ENCODE data around the gene KIF1A. TPM values are rescaled to one million over a fixed set of nuclear protein-coding genes. Genes with fewer than 3 reads are reported as not detected.

KIF1A gene
- total and polyA plus RNA-seq, 2 of the 13 experiments (the other 11 are each of a cell fraction or from before 2014, with no cell fraction given), result 0.01 TPM; not detected in 1

- TF ChIP-seq ZNF280B (CRISPR knock-in tag; IDR thresholded peaks at IDR 0.05; ENCODE audit: borderline replicate concordance), result peak; percentile 97
- TF ChIP-seq ZNF232 (CRISPR knock-in tag; IDR thresholded peaks at IDR 0.05; ENCODE audit: borderline replicate concordance), result peak; percentile 99
- TF ChIP-seq ZNF350 (CRISPR knock-in tag; IDR thresholded peaks at IDR 0.05; ENCODE audit: borderline replicate concordance, low read depth), result peak; percentile 96
- TF ChIP-seq TAF15 (IDR thresholded peaks at IDR 0.05; ENCODE audit: low read depth, low read length, poor library complexity, severe bottlenecking), result no peak
- TF ChIP-seq ATF2 (CRISPR knock-in tag; IDR thresholded peaks at IDR 0.05), result peak; percentile 87
- TF ChIP-seq ZNF574 (CRISPR knock-in tag; IDR thresholded peaks at IDR 0.05), result peak; percentile 94
- peak; percentile 68; the same call in 1 of the 2 replicates for TF ChIP-seq ZNF777 (CRISPR knock-in tag; IDR thresholded peaks at IDR 0.05)
- TF ChIP-seq STAT6 (CRISPR knock-in tag; IDR thresholded peaks at IDR 0.05; ENCODE audit: borderline replicate concordance), result peak; percentile 94; the same call in 1 of the 2 replicates
- peak; percentile 99 for TF ChIP-seq SPEN (CRISPR knock-in tag; IDR thresholded peaks at IDR 0.05; ENCODE audit: low read depth)
- peak; percentile 92 for TF ChIP-seq TFDP2 (CRISPR knock-in tag; IDR thresholded peaks at IDR 0.05)
- peak; percentile 79; the same call in 1 of the 2 replicates for TF ChIP-seq ZNF790 (CRISPR knock-in tag; IDR thresholded peaks at IDR 0.05; ENCODE audit: borderline replicate concordance)
- peak; percentile 87 for TF ChIP-seq THAP11 (CRISPR knock-in tag; IDR thresholded peaks at IDR 0.05)
- TF ChIP-seq CREB3 (CRISPR knock-in tag; IDR thresholded peaks at IDR 0.05), result no peak
- TF ChIP-seq NR1H2 (CRISPR knock-in tag; IDR thresholded peaks at IDR 0.05; ENCODE audit: borderline replicate concordance, low read depth), result 0 out of 2 replicates have a peak, but pooled peaks have one; percentile 55
These were observed 37.3 kb upstream of the KIF1A start (continued) for GRCh38 chr2:240857039-240858008.
